ENCODE data around the gene DEFB123. TPM values are rescaled to one million over a fixed set of nuclear protein-coding genes. Genes with fewer than 3 reads are reported as not detected.

Gene DEFB123
- not detected in 5 replicates for total RNA-seq (2022; extraction: Qiagen RNA extraction; ENCODE audit: low read depth)

GRCh38 chr20:31440012-31440659, at the start of gene DEFB123:
Gene DEFB123 (plus strand): TSS chr20:31440632. CDS start chr20:31440699, 67 bp downstream.

GRCh38 chr20:31406115-31406514, 34.3 kb upstream of the DEFB123 start, which contains the start of gene DEFB121:
Gene DEFB121 (minus strand): TSS chr20:31406215. CDS start chr20:31406152, 63 bp downstream.

GRCh38 chr20:31474758-31475427, 34.5 kb downstream of the DEFB123 start, which contains the start of the genes DEFB124 and REM1:
Gene DEFB124 (minus strand): TSS chr20:31475127. CDS start chr20:31473013, 2,114 bp downstream.
Gene REM1 (plus strand): TSS chr20:31475288. CDS start chr20:31476446, 1,158 bp downstream.

Other genes with a start within 250 kb of the DEFB123 start
- gene DEFB115, start 183.0 kb upstream of the DEFB123 start, total RNA-seq (2022; extraction: Qiagen RNA extraction; ENCODE audit: low read depth): not detected in 5 replicates
- gene DEFB116, start 132.0 kb upstream of the DEFB123 start, total RNA-seq (2022; extraction: Qiagen RNA extraction; ENCODE audit: low read depth): not detected in 5 replicates
- gene DEFB118, start 72.0 kb upstream of the DEFB123 start, total RNA-seq (2022; extraction: Qiagen RNA extraction; ENCODE audit: low read depth): not detected in 5 replicates
- gene DEFB119, start 50.0 kb upstream of the DEFB123 start, total RNA-seq (2022; extraction: Qiagen RNA extraction; ENCODE audit: low read depth): not detected in 5 replicates
- not detected in 5 replicates for gene DEFB121, start 34.4 kb upstream of the DEFB123 start, total RNA-seq (2022; extraction: Qiagen RNA extraction; ENCODE audit: low read depth)
- not detected in 5 replicates for gene DEFB124, start 34.5 kb downstream of the DEFB123 start, total RNA-seq (2022; extraction: Qiagen RNA extraction; ENCODE audit: low read depth)
- gene REM1, start 34.7 kb downstream of the DEFB123 start, total RNA-seq (2022; extraction: Qiagen RNA extraction; ENCODE audit: low read depth): 0.39 to 0.82 TPM (median 0.56 TPM) in 5 replicates
- 201 to 275 TPM (median 252 TPM) in 5 replicates for gene HM13, start 73.8 kb downstream of the DEFB123 start, total RNA-seq (2022; extraction: Qiagen RNA extraction; ENCODE audit: low read depth)
- 385 to 513 TPM (median 425 TPM) in 5 replicates for gene ID1, start 164.7 kb downstream of the DEFB123 start, total RNA-seq (2022; extraction: Qiagen RNA extraction; ENCODE audit: low read depth)
- not detected in 5 replicates for gene COX4I2, start 197.3 kb downstream of the DEFB123 start, total RNA-seq (2022; extraction: Qiagen RNA extraction; ENCODE audit: low read depth)